CD4-positive, alpha-beta T cell (primary cell): Measurements from ENCODE around the gene QRSL1. TPM values are rescaled to one million over a fixed set of nuclear protein-coding genes. Genes with fewer than 3 reads are reported as not detected.

Experiments used
- ATAC-seq: fragments of 200-7000 bp; cut with Tn5 transposase; one replicate; pipeline ENCODE4 v1.10.0; 2022; ENCODE audit warnings: mild to moderate bottlenecking; ENCODE audit not compliant: poor library complexity
- CTCF ChIA-PET: fragments of 350-600 bp; sonication (Branson Sonifier 250); formaldehyde crosslinking; loops from one replicate; lab custom pipeline; 2021; ENCODE audit warnings: antibody characterized with exemption, inconsistent platforms; lab: Charles Lee
- POLR2A ChIA-PET: fragments of 350-600 bp; sonication (Branson Sonifier 250); formaldehyde crosslinking; loops from one replicate; lab custom pipeline; 2021; ENCODE audit warnings: antibody characterized with exemption, inconsistent platforms; lab: Charles Lee
- DNase-seq, 14 experiments: peaks; one replicate each; pipeline ENCODE4 v3.0.0-alpha.2; 2013 to 2020; ENCODE audit warnings: mixed read lengths in 2 of 14
- H3K27ac ChIP-seq, 2 donors: one replicate each; pipeline versions ENCODE4 v1.5.1 to v1.7.0; 2013; ENCODE audit warnings: low read length in 2 of 2, low read depth in 1 of 2, mild to moderate bottlenecking in 1 of 2
- H3K27me3 ChIP-seq, 2 experiments: 1 replicate in 1 of 2; 2 replicates in 1 of 2; pipeline versions ENCODE4 v1.6.1 to v1.7.0; 2013; ENCODE audit warnings: low read length in 2 of 2, control low read depth in 1 of 2, mild to moderate bottlenecking in 1 of 2, moderate library complexity in 1 of 2; ENCODE audit not compliant: insufficient read depth in 2 of 2, control insufficient read depth in 1 of 2
- H3K36me3 ChIP-seq: one replicate; pipeline ENCODE4 v1.6.1; 2013; ENCODE audit warnings: low read length, control low read depth; ENCODE audit not compliant: insufficient read depth
- H3K4me1 ChIP-seq: one replicate; pipeline ENCODE4 v1.6.1; 2013; ENCODE audit warnings: low read length, control low read depth; ENCODE audit not compliant: insufficient read depth
- H3K4me3 ChIP-seq: one replicate; pipeline ENCODE4 v1.5.1; 2013; ENCODE audit warnings: mild to moderate bottlenecking, low read length, moderate library complexity
- H3K9me3 ChIP-seq, 2 experiments: 1 replicate in 1 of 2; 2 replicates in 1 of 2; pipeline versions ENCODE4 v1.6.1 to v1.7.0; 2013; ENCODE audit warnings: low read length in 2 of 2, mild to moderate bottlenecking in 2 of 2, control low read depth in 1 of 2, moderate library complexity in 1 of 2; ENCODE audit not compliant: control insufficient read depth in 1 of 2, insufficient read depth in 1 of 2
- H3K27ac Mint-ChIP-seq: one replicate; pipeline ENCODE4 v1.8.0; 2020; ENCODE audit warnings: mixed read lengths
- H3K27me3 Mint-ChIP-seq: one replicate; pipeline ENCODE4 v1.8.0; 2021; ENCODE audit warnings: mixed read lengths
- H3K36me3 Mint-ChIP-seq: one replicate; pipeline ENCODE4 v1.8.0; 2021; ENCODE audit warnings: low read depth, mixed read lengths
- H3K4me1 Mint-ChIP-seq: one replicate; pipeline ENCODE4 v1.8.0; 2021; ENCODE audit warnings: low read depth, mixed read lengths
- H3K4me3 Mint-ChIP-seq: one replicate; pipeline ENCODE4 v1.8.0; 2020; ENCODE audit warnings: mild to moderate bottlenecking, mixed read lengths
- H3K9me3 Mint-ChIP-seq: one replicate; pipeline ENCODE4 v1.8.0; 2020; ENCODE audit warnings: mixed read lengths
- CTCF ChIP-seq: fragments of 200-600 bp; IDR thresholded peaks from one replicate; pipeline ENCODE4 v1.8.0; 2022; ENCODE audit warnings: antibody characterized with exemption, mild to moderate bottlenecking
- intact Hi-C, 2 experiments: fragments of 100-400 bp; cut with DNase I in 1 of 2; cut with micrococcal nuclease in 1 of 2; formaldehyde crosslinking; loops; one replicate each; pipeline versions ENCODE4 v1.15.1 to v1.9.0; 2023 to 2025; cut with DNase I, micrococcal nuclease
- total RNA-seq, 174 experiments: library from RNA in 2 of 174; stranded (reverse) in 2 of 174; gene quantifications; one replicate each; pipeline ENCODE4 v1.2.3 and lab custom pipeline; 2021 to 2026

Gene QRSL1
- total RNA-seq, 2 experiments from 2014 or later, result 7.3 to 9.3 TPM

- POLR2A ChIA-PET, result no interaction called here
- Histone ChIP-seq H3K27me3 (no peaks in the 10 kb centered on the region), H3K9me3 (no peaks in the 10 kb centered on the region), H3K36me3 (peaks cover 46% of the 10 kb centered on the region), H3K4me3 (no peak overlapping the region), H3K27ac (no peak overlapping the region), H3K4me1 (no peaks in the 10 kb centered on the region)
- DNase-seq (no peak), ATAC-seq (no peak)
- no peak overlapping the region for H3K27ac Mint-ChIP-seq
- CTCF ChIA-PET, result no interaction called here
- no peak overlapping the region for H3K4me3 Mint-ChIP-seq
- H3K36me3 Mint-ChIP-seq, result peaks cover 77% of the 10 kb centered on the region
- H3K27me3 Mint-ChIP-seq, result no peaks in the 10 kb centered on the region
- TF ChIP-seq CTCF, result no peak
- peaks cover 16% of the 10 kb centered on the region for H3K4me1 Mint-ChIP-seq
- intact Hi-C loops, result no loop called here
- H3K9me3 Mint-ChIP-seq, result no peaks in the 10 kb centered on the region
These were observed 13.7 kb downstream of the QRSL1 start for GRCh38 chr6:106643061-106643460.

- no peaks in the 10 kb centered on the region for H3K4me1 Mint-ChIP-seq
- ATAC-seq (no peak), DNase-seq (no peak)
- H3K36me3 Mint-ChIP-seq, result peaks cover 84% of the 10 kb centered on the region
- H3K9me3 Mint-ChIP-seq, result no peaks in the 10 kb centered on the region
- CTCF ChIA-PET, result no interaction called here
- Histone ChIP-seq H3K9me3 (no peaks in the 10 kb centered on the region), H3K36me3 (peaks cover 61% of the 10 kb centered on the region), H3K27me3 (no peaks in the 10 kb centered on the region), H3K27ac (no peak overlapping the region), H3K4me3 (no peak overlapping the region), H3K4me1 (no peaks in the 10 kb centered on the region)
- H3K27me3 Mint-ChIP-seq, result no peaks in the 10 kb centered on the region
- H3K27ac Mint-ChIP-seq, result no peak overlapping the region
- no peak for TF ChIP-seq CTCF
- POLR2A ChIA-PET, result no interaction called here
- intact Hi-C loops, result no loop called here
- no peak overlapping the region for H3K4me3 Mint-ChIP-seq
These were observed 19.4 kb downstream of the QRSL1 start for GRCh38 chr6:106648651-106649308.

DNA sequence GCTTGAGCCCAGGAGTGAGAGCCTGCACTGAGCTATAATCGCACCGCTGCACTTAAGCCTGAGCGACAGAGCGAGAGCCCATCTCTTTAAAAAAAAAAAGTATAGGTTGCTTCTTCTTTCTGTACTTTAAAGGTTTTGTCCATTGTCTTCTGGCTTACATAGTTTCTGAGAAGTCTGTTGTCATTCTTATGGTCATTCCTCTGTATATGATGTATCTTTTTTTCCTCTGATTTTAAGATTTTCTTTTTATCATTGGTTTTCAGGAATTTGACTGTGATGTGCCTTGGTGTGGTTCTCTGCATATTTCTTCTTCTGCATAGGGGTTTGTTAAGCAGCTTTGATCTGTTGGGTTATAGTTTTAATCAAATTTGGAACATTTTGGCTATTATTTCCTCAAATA is 29.1 kb downstream of the QRSL1 start:
- intact Hi-C loops, result no loop called here
- H3K4me3 ChIP-seq, result no peak overlapping the region
- peaks cover 3 to 7% of the 10 kb centered on the region in 2 experiments for H3K9me3 ChIP-seq
- Mint-ChIP-seq H3K4me1 (no peaks in the 10 kb centered on the region), H3K27me3 (no peaks in the 10 kb centered on the region), H3K27ac (no peak overlapping the region), H3K9me3 (peaks cover 9% of the 10 kb centered on the region), H3K36me3 (peaks cover 94% of the 10 kb centered on the region), H3K4me3 (no peak overlapping the region)
- H3K4me1 ChIP-seq, result no peaks in the 10 kb centered on the region
- no peak for DNase-seq
- ChIA-PET POLR2A (interaction anchor here (0.7 kb wide), 1 partner anchor 931 kb away, joined by 3 read pairs; no protein-coding TSS in a partner anchor), CTCF (no interaction called here)
- H3K27ac ChIP-seq, result no peak overlapping the region
- peaks cover 54% of the 10 kb centered on the region for H3K36me3 ChIP-seq
- ATAC-seq, result no peak
- TF ChIP-seq CTCF, result no peak
- H3K27me3 ChIP-seq, result no peaks in the 10 kb centered on the region
